ENCODE measurements around the gene SUB1.

DNA sequence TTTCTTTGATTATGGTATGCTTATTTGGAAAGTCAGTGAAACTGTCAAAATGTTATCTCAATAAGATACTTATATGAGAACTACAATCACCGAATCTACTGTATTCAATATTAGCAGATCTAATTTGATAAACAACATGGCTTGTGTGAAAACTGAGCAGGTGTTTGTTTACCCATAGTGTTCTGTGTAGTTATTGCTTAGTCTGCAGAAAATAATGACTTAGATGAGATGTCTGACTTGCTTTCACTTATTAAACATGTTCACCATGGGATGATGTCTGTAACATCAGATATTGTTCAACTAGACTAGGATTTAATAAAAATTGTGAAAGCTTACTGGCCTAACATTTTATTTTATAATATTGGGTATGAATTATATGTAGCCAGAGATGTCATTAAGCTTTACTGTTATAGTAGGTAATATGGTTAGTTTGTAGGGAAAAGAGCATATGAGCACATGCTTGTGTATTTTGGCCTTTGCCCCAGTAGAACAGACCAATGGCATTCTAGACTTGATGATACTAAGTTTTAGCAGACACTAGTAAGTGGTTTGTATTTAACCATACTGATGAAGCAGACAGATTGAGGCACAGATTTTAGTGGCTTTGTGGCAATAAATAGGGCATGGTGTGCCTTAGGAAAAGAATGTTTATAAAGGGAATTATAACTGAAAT lies 16.4 kb downstream of the SUB1 start:
- no peak for TF ChIP-seq EZH2 (IDR thresholded peaks at IDR 0.05; ENCODE audit: insufficient read depth, low read length)
- TF ChIP-seq, protein P1, sequence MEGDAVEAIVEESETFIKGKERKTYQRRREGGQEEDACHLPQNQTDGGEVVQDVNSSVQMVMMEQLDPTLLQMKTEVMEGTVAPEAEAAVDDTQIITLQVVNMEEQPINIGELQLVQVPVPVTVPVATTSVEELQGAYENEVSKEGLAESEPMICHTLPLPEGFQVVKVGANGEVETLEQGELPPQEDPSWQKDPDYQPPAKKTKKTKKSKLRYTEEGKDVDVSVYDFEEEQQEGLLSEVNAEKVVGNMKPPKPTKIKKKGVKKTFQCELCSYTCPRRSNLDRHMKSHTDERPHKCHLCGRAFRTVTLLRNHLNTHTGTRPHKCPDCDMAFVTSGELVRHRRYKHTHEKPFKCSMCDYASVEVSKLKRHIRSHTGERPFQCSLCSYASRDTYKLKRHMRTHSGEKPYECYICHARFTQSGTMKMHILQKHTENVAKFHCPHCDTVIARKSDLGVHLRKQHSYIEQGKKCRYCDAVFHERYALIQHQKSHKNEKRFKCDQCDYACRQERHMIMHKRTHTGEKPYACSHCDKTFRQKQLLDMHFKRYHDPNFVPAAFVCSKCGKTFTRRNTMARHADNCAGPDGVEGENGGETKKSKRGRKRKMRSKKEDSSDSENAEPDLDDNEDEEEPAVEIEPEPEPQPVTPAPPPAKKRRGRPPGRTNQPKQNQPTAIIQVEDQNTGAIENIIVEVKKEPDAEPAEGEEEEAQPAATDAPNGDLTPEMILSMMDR (IDR thresholded peaks at IDR 0.05; ENCODE audit: insufficient read depth, low read depth, low read length), result no peak
